Measurements from ENCODE around the gene KCNA2.
A peak's percentile ranks its signal among the peaks of the same experiment; 100 is the strongest.

The KCNA2 gene

DNA sequence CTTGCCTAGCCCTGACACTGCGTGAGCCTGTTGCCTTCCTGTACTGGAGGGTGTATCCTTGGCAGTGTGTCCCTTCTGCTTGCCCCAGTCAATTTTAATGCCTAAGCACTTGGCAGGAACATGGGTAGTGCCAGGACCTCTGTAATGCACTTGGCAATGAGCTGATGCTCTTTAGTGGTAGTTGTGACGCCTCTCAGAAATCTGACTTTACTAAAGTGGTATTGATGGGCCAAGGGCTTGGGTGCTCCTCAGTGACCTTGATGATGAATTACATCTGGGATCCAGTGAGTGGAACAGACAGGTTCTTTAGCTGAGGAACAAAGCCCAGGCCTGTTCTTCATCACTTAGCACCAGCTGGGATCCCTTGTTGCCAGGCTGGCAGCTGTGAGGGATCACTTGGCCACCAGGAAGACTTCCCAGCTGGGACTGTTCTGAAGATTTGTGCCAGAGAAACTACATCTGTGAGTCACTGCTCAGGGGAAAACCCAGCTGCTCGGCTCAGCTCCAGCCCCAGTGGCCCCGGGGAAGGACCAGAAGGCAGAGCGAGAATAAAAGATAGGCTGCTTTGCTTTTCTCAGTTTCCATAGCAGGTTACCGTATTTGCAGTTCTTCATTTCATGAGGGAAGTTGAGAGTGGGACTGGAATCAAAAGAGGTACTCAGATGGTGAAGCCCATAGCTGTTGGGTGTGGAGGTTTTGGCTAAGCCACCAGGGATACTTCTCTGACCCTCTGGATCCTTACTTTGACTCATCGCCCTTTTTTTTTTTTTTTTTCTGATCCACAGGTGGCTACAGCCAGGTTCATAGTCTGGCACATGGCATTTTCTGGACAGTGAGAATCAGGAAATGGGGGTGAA, 28.5 kb upstream of the KCNA2 start:
- peak; percentile 18 for DNase-seq (ENCODE audit: extremely low read depth, low read depth)
- TF ChIP-seq, protein P1, sequence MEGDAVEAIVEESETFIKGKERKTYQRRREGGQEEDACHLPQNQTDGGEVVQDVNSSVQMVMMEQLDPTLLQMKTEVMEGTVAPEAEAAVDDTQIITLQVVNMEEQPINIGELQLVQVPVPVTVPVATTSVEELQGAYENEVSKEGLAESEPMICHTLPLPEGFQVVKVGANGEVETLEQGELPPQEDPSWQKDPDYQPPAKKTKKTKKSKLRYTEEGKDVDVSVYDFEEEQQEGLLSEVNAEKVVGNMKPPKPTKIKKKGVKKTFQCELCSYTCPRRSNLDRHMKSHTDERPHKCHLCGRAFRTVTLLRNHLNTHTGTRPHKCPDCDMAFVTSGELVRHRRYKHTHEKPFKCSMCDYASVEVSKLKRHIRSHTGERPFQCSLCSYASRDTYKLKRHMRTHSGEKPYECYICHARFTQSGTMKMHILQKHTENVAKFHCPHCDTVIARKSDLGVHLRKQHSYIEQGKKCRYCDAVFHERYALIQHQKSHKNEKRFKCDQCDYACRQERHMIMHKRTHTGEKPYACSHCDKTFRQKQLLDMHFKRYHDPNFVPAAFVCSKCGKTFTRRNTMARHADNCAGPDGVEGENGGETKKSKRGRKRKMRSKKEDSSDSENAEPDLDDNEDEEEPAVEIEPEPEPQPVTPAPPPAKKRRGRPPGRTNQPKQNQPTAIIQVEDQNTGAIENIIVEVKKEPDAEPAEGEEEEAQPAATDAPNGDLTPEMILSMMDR (IDR thresholded peaks at IDR 0.05; ENCODE audit: low read depth, low read length): no peak

DNA sequence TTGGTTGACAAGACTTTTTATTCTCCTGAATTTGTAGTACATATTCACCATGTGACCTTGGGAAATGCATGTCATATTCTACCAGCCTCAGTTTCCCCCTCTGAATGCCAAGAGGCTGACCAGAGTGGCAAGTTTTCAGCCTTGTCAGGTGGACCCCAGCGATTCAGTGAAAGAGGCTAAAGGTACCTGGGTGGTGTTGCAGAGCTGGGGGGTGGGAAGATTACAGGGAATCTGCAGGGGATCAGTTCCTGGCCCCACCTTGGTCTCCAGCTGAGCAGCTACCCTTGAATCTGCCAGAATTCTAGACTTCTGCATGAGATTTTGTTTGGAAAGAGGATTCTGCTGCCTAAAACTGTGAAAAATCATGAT, 27.9 kb upstream of the KCNA2 start:
- no peak for DNase-seq (ENCODE audit: extremely low read depth, low read depth)

DNA sequence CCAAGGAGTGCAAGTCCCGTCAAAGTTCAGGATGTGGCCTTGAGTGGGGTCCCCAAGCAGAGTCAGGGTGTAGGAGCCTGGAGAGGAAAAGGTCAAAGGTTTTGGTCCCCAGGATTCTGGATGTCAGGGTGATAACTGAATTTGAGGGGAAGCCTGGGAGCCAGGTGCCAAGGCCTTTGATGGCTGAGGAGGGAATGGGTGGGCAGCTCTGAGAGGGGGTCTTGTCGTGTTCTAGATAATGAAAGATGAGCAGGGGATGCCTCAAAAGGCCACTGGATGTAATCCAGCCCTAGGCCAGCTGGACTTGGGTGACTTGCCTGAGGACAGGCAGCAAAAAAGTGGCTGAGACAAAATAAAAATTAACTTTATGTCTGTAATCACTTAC, 27.5 kb upstream of the KCNA2 start:
- TF ChIP-seq, protein P1 (IDR thresholded peaks at IDR 0.05; ENCODE audit: low read depth, low read length): no peak
- DNase-seq (ENCODE audit: extremely low read depth, low read depth): no peak

More for the DNA sequence above, 27.9 kb upstream of the KCNA2 start:
- TF ChIP-seq, protein P1 (IDR thresholded peaks at IDR 0.05; ENCODE audit: low read depth, low read length): no peak

DNA sequence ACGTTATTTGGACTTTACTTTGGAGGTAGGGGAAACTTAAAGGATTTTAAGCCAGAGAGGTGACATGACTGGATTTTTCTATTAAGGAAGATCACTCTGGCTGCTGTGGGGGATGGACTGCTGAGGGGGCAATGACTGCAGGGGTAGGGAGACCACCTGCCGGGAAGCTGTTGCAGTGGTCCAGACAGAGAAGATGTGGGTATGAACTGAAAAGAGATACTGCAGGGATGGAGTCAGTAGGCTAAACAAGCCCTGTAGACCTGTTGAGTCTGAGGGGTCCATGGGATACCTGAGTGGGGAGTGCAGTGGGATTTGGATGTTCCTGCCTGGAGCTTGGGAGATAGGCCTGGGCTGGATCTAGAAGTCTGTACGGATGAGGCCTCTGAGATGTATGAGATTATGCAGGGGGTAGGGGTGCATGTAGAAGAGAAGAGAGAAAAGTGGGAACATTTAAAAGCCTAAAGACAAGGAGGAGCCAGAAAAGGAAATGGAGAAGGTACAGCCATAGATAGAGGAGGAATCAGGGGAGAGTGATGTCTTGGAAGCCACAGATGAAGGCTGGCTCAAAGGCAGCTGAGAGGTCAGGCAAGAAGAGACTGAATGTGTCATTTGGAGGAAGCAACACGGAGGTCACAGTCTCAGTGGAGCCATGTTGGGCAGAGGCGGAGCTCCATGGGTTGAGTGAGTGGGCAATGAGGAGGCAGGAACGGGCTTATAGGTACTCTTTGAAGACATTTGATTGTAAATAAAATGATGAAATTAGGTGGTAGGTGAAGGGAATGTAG, 25.9 kb upstream of the KCNA2 start:
- TF ChIP-seq, protein P1 (IDR thresholded peaks at IDR 0.05; ENCODE audit: low read depth, low read length): no peak
- DNase-seq (ENCODE audit: extremely low read depth, low read depth): no peak

DNA sequence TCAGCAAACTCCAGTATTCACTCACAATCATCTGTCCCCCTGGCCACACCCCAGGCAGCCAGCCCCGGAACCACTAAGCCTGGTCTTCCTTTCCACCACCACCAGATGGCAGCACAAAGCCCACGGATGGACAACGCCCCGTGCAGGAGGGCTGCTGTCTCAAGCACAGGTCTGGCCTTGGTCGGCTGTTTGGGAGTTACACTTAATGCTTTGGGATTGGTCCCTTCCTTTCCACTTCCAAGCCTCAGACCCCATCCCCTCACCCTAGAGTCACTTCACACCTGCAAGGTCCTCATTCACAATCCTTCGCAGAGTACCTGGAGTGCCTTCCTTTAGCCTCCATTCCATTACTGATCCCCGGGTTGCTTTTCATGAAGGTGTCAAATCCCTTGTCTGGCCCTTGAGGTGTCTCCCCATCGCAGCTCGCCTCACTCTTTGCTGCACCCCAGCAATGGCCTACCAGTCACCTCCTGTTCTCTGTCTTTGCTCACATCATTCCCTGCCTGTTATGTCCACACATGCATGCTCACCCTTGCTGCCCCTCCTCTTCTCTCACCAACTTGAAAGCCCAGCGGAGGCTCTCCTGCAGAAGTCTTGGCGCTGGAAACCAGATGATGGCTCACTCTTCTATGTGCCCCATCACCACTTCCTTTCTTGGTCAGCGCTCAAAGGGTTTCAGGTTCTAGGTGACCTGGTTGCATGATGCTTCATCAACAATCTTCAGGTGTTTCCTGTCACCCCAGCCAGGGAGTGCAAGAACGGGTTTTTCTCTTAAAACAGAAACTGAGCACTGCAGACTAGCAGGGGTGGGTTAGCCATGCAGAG, 24.9 kb upstream of the KCNA2 start:
- TF ChIP-seq, protein P1 (IDR thresholded peaks at IDR 0.05; ENCODE audit: low read depth, low read length): peak; percentile 88
- peak; percentile 5 for DNase-seq (ENCODE audit: extremely low read depth, low read depth)

DNA sequence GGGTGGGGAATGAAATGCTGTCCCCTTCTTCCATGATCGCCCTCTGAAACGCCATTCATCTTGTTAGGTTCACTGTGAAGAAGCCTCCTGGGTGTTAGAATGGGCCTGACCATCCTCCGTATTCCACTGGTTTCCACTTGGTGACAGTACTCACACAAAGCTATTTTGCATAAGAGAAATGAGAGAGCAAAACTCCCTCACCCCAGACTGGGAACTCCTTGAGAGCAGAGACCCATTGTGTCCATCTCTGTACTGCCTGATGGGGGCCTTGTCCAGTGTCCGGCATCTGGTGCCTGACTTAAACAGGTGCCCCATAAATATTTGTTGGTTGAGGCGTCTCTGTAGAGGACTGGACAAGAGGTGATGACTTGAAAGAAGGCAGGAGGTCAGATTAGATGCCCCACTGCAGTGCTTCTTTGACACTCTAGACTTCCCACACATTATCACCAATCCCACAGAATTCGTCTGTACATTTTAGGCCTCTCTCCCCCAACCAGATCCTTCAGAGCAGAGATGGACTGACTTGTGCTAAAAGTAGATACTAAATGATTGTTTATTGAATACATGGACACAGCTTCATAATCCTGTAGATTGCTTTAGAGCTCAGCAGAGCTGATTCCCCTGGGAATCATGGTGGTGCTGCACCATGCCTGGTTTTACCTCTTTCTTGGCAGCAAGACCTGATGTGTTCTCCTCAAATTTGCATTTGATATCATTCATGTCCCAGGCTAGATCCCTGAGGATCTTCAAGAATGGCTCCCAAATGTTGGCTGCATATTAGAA, 22.4 kb upstream of the KCNA2 start:
- no peak for DNase-seq (ENCODE audit: extremely low read depth, low read depth)
- TF ChIP-seq, protein P1 (IDR thresholded peaks at IDR 0.05; ENCODE audit: low read depth, low read length): no peak

All from AG09319 (cell line).